HG03095 (cell line): Measurements from ENCODE around the gene OPRD1.

Experiments used
- ATAC-seq: cut with Tn5 transposase; IDR thresholded peaks from one replicate; pipeline ENCODE4 v1.9.1; 2021; ENCODE audit warnings: moderate library complexity; ENCODE audit not compliant: unreplicated experiment

The OPRD1 gene

GRCh38 chr1:28882009-28882628, 70.1 kb downstream of the OPRD1 start:
- no peak for ATAC-seq

- ATAC-seq = no peak
Observed at GRCh38 chr1:28883242-28883616, 71.3 kb downstream of the OPRD1 start.

GRCh38 chr1:28885472-28885877, 73.5 kb downstream of the OPRD1 start:
- no peak for ATAC-seq

GRCh38 chr1:28885977-28886730, 74.2 kb downstream of the OPRD1 start:
- no peak for ATAC-seq

DNA sequence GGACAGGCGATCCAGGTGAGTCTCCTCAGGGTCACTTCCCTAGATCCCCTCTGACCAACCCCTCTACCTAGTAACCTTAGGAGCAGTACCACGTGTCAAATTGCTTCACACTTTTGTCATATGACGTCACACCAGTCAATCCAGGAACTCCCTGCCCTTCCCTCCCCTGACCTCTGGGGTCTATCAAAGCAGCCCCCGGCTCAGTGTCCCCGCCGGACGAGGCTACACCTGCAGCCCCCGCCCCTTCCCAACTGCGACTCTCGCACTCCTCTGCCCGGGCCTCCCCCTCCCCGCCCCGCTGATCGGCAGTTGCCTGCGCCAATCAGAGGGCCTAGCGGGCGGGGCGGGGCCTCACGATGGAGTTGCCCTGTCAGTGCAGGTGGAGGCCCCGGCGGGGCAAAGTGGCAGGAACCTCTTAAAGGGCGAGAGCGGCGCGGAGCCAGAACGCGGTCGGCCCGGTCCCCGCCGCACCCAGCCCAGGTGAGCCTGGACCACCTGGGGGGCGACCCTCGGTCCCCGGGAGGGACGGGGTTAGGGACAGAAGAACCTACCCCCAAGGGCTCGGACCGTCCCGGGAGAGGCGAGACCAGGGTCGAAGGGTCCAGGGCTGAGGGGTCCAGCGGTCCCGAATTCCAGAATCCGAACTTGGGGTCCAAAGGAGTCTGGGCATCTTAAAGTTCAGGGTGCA, 74.9 kb downstream of the OPRD1 start:
- peak; percentile 60 for ATAC-seq

DNA sequence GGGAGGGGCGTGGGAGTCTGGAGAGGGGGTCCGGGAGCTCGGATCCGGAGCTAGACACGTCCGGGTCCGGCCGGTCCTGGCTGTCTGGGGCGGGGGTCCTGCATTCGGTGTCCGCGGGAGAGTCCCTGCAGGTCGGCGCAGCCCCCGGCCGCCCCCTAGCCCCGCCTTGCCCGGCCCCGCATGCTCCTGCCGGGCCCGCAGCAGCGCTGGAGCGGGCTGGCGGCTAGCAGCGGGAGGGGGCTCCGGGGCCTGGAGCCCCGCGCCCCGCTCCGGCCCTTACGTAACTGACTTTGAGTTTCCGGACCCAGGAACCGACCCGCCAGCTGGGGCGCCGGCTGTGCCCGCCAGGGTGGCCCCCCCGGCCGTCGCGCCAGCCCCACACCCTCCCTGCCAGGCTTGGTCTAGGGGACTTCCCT, 75.5 kb downstream of the OPRD1 start:
- no peak for ATAC-seq

- no peak for ATAC-seq
Observed at GRCh38 chr1:28887835-28888682, 76.1 kb downstream of the OPRD1 start.

GRCh38 chr1:28888915-28889314, 76.9 kb downstream of the OPRD1 start:
- no peak for ATAC-seq

GRCh38 chr1:28889357-28889756, 77.4 kb downstream of the OPRD1 start:
- no peak for ATAC-seq

GRCh38 chr1:28890435-28890834, 78.5 kb downstream of the OPRD1 start:
- no peak for ATAC-seq

GRCh38 chr1:28890836-28891235, 78.9 kb downstream of the OPRD1 start:
- ATAC-seq = no peak

DNA sequence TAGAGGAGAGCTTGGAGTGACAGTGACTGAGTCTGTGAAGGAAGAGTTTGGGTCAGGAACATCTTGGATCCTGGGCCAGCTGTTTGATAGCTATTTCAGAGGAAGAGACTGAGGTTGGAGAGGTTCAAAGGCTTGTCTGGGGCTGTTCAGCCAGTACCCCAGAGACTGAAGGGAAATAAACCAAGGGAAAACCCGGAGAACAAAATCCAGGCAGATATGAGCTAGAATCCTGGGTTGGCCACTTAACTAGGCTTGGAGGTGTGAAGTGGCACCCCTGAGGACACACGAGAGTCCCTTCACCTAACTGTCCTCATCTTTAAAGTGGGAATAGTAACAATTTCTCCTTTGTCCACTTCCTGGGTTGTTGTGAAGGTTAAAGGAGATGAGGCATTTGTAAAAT, 79.3 kb downstream of the OPRD1 start:
- ATAC-seq = no peak

DNA sequence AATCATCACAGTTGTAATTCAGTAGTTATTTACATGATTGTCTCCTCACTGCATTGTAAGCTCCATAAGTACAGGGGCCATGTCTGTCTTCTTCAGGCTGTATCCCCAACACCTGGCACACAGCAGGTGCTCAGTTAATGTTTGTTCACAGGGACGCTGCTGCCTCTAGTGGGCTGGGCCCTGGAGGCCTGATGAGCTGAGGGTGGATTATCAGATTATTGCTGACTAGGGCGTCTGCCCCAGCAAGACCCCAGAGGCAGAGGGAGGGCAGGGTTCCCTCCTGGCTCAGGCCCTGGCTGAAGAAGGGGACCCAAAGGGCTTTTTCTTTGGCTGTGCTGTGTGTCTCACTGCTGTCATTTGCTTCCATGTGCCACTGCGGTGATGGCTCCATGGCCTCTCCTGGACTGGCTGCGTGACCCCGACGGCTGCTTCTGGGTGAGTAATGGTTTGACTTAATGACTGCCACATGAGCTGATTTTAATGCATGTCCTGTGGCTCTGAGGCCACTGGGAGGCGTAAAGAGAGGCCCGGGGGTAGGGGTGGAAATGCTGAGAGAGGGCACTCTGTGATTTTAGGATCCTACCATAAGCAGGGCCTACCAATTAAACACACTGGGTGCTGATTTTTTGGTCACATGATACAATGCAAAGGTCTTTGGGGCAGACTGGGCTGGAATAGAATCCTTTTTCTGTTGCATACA, 81.6 kb downstream of the OPRD1 start:
- ATAC-seq = no peak

DNA sequence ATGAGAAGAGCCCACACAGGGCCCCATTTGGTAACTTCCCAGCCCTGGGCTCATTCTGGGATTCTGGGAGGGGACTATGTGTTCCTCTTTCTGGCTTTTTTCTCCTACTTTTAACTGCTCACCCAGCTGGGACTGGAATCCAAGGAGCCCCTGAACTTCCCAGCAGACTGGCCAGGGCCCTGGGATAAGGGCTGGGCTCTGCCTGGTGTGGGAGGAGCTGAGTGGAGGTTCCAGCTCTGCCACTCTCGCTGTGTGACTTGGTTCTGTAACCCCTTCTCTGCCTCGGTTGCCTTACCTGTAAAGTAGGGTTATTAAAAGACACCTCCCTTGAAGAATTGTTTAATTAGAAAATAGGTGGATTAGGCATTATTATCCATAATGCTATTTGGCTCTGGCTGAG, 82.8 kb downstream of the OPRD1 start:
- ATAC-seq = no peak

GRCh38 chr1:28895896-28896608, 84.1 kb downstream of the OPRD1 start:
- no peak for ATAC-seq

GRCh38 chr1:28896609-28896986, 84.6 kb downstream of the OPRD1 start:
- no peak for ATAC-seq

- ATAC-seq = no peak
Observed at GRCh38 chr1:28897789-28898188, 85.8 kb downstream of the OPRD1 start.

DNA sequence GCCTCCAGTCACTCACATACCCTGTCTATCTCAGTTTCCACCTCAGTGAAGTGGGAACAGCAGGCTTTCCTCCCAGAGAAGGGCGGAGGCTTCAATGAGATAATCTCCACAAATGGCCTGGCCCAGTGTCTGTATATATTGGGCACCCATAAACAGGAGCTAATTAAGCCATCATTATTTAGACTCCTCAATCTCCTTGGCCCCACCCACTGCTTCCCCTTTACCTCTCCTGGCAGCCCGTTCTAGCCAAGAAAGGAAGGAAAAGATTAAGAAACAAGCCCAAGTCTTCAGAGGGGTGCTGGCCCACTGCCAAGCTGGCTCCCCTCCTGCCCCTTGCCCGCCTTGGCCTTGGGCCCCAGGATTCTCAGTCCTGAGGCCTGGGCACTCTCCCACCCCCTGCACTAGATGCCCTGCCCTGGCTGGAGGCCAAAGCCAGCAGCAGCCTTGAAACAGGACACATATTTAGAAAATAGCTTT, 86.5 kb downstream of the OPRD1 start:
- ATAC-seq = no peak

- ATAC-seq = no peak
Observed at GRCh38 chr1:28899267-28899666, 87.3 kb downstream of the OPRD1 start.

- ATAC-seq = no peak
Observed at GRCh38 chr1:28900562-28900961, 88.6 kb downstream of the OPRD1 start.
